Measurements from ENCODE around the gene CTIF. TPM values are rescaled to one million over a fixed set of nuclear protein-coding genes. Genes with fewer than 3 reads are reported as not detected.

CTIF gene
- total RNA-seq, 1 donor from 2014 or later: 14.0 TPM

GRCh38 chr18:48622911-48623431, 84.1 kb downstream of the CTIF start:
- no peak for ATAC-seq

- ATAC-seq: no peak
These were observed 84.8 kb downstream of the CTIF start for GRCh38 chr18:48623468-48624235.

- no peak for ATAC-seq
These were observed 86.0 kb downstream of the CTIF start for GRCh38 chr18:48624856-48625255.

GRCh38 chr18:48627216-48627615, 88.4 kb downstream of the CTIF start:
- no peak for ATAC-seq

- ATAC-seq: peak; percentile 77
These were observed 91.0 kb downstream of the CTIF start for GRCh38 chr18:48629730-48630324.

- ATAC-seq: no peak
These were observed 93.0 kb downstream of the CTIF start for GRCh38 chr18:48631851-48632250.

GRCh38 chr18:48632676-48633257, 93.9 kb downstream of the CTIF start:
- no peak for ATAC-seq

- no peak for ATAC-seq
These were observed 95.7 kb downstream of the CTIF start for GRCh38 chr18:48634491-48634890.

- ATAC-seq: no peak
These were observed 96.1 kb downstream of the CTIF start for GRCh38 chr18:48634975-48635374.

GRCh38 chr18:48635806-48636205, 97.0 kb downstream of the CTIF start:
- ATAC-seq: no peak

GRCh38 chr18:48636436-48636835, 97.6 kb downstream of the CTIF start:
- no peak for ATAC-seq

- no peak for ATAC-seq
These were observed 98.5 kb downstream of the CTIF start for GRCh38 chr18:48637081-48637990.

- ATAC-seq: no peak
These were observed 99.6 kb downstream of the CTIF start for GRCh38 chr18:48638451-48638850.

- ATAC-seq: no peak
These were observed 100.3 kb downstream of the CTIF start for GRCh38 chr18:48638896-48639771.

- peak; percentile 93 for ATAC-seq
These were observed 101.1 kb downstream of the CTIF start for GRCh38 chr18:48639772-48640432.

GRCh38 chr18:48640566-48641270, 101.9 kb downstream of the CTIF start:
- ATAC-seq: no peak

GRCh38 chr18:48641981-48642380, 103.2 kb downstream of the CTIF start:
- ATAC-seq: no peak

GRCh38 chr18:48642503-48642902, 103.7 kb downstream of the CTIF start:
- ATAC-seq: no peak

- no peak for ATAC-seq
These were observed 104.4 kb downstream of the CTIF start for GRCh38 chr18:48643262-48643661.

- no peak for ATAC-seq
These were observed 105.2 kb downstream of the CTIF start for GRCh38 chr18:48644029-48644428.
